Esophagus muscularis mucosa (tissue), 4 donors: Measurements from ENCODE around the gene RIMS3. TPM values are rescaled to one million over a fixed set of nuclear protein-coding genes. Genes with fewer than 3 reads are reported as not detected.
"Not testable (repeated sequence)": the region's sequence is repeated elsewhere in the genome, so short reads cannot be mapped to it uniquely, and the experiment has no call there.

ENCODE experiments used
- DNase-seq: peaks from one replicate; pipeline ENCODE4 v3.0.0-alpha.2; 2017; ENCODE audit errors: extremely low spot score
- H3K27ac ChIP-seq, 4 donors: fragments of 200-600 bp; sonication (generic); replicated peaks in 1 of 4; 1 replicate in 3 of 4; 2 replicates in 1 of 4; pipeline ENCODE4 v1.5.1; 2016 to 2019; ENCODE audit warnings: mild to moderate bottlenecking in 1 of 4
- H3K27me3 ChIP-seq, 4 donors: fragments of 200-600 bp; sonication (generic); one replicate each; pipeline versions ENCODE4 v1.5.1 to v1.6.0; 2016 to 2019
- H3K36me3 ChIP-seq, 4 donors: fragments of 200-600 bp; sonication (generic); one replicate each; pipeline ENCODE4 v1.5.1; 2016 to 2019
- H3K4me1 ChIP-seq, 4 donors: fragments of 200-600 bp; sonication (generic); one replicate each; pipeline ENCODE4 v1.5.1; 2016 to 2019
- H3K4me3 ChIP-seq, 4 donors: fragments of 200-600 bp; sonication (generic); 1 replicate in 2 of 4; 2 replicates in 2 of 4; pipeline ENCODE4 v1.5.1; 2016 to 2019; ENCODE audit warnings: mild to moderate bottlenecking in 4 of 4, moderate library complexity in 1 of 4
- H3K9me3 ChIP-seq, 4 donors: fragments of 200-600 bp; sonication (generic); 1 replicate in 3 of 4; 2 replicates in 1 of 4; pipeline ENCODE4 v1.5.1; 2016 to 2019
- CTCF ChIP-seq, 3 experiments: fragments of 200-600 bp in 2 of 3; fragments of 450-650 bp in 1 of 3; sonication (generic) in 2 of 3; IDR thresholded peaks; one replicate each; pipeline ENCODE4 v1.5.1; 2017 to 2019; ENCODE audit warnings: antibody characterized with exemption in 3 of 3, mild to moderate bottlenecking in 2 of 3, moderate library complexity in 1 of 3
- EP300 ChIP-seq: sonication (generic); formaldehyde crosslinking; IDR thresholded peaks from one replicate; pipeline ENCODE4 v1.6.1; 2017; ENCODE audit warnings: antibody characterized with exemption
- POLR2A ChIP-seq: fragments of 450-650 bp; IDR thresholded peaks from one replicate; pipeline ENCODE4 v1.6.1; 2017; ENCODE audit warnings: antibody characterized with exemption, moderate library complexity, mild to moderate bottlenecking, low read depth
- POLR2AphosphoS5 ChIP-seq, 2 donors: sonication (generic); formaldehyde crosslinking; IDR thresholded peaks; one replicate each; pipeline ENCODE4 v1.6.1; 2017; ENCODE audit warnings: antibody characterized with exemption in 2 of 2
- WGBS: methylation state at CpG from one replicate; pipeline ENCODE4 v1.1.5; 2018; 5-methylcytosine and 5-hydroxymethylcytosine counted together
- intact Hi-C: fragments of 100-400 bp; cut with DNase I; formaldehyde crosslinking; loops from one replicate; pipeline ENCODE4 v1.15.1; 2023
- total RNA-seq, 4 donors: library from RNA; depleted of rRNA; stranded (reverse); fragments of >200 nt; gene quantifications; one replicate each; pipeline versions ENCODE4 v1.1.0 to v1.2.1, GENCODE V29; 2016

The RIMS3 gene
- total RNA-seq, 4 donors from 2014 or later, result 5.4 to 15.7 (median 9.2) TPM

GRCh38 chr1:40630488-40631223 lies 34.8 kb downstream of the RIMS3 start:
- DNase-seq, result no peak
- 74% methylated on average over 7 of the region's 7 CpGs for WGBS
- intact Hi-C loops, result no loop called here

GRCh38 chr1:40629546-40629945 lies 35.9 kb downstream of the RIMS3 start:
- DNase-seq, H3K27me3 ChIP-seq, intact Hi-C loops, H3K4me3 ChIP-seq, H3K27ac ChIP-seq, H3K9me3 ChIP-seq: not testable (repeated sequence)
- Histone ChIP-seq H3K4me1 (peaks cover 0 to 15% (median 6%) of the 10 kb centered on the region in 4 donors), H3K36me3 (peaks cover 0 to 13% (median 0%) of the 10 kb centered on the region in 4 donors)
- 100% methylated on average over 1 of the region's 4 CpGs for WGBS

More at GRCh38 chr1:40630488-40631223, 34.8 kb downstream of the RIMS3 start:
- Histone ChIP-seq H3K4me1 (peaks cover 0 to 11% (median 6%) of the 10 kb centered on the region in 4 donors), H3K9me3 (no peaks in the 10 kb centered on the region), H3K36me3 (peaks cover 0 to 13% (median 0%) of the 10 kb centered on the region in 4 donors), H3K4me3 (no peak overlapping the region), H3K27ac (no peak overlapping the region), H3K27me3 (no peaks in the 10 kb centered on the region)
- TF ChIP-seq CTCF (IDR thresholded peaks at IDR 0.05) (peak; percentile 40 to 55 (median 52)), POLR2A (no peak), POLR2AphosphoS5 (IDR thresholded peaks at IDR 0.05) (no peak), EP300 (no peak)

- WGBS, result 92% methylated on average over 2 of the region's 2 CpGs
These were observed 36.6 kb downstream of the RIMS3 start for GRCh38 chr1:40628903-40629292.

GRCh38 chr1:40627987-40628902 lies 37.2 kb downstream of the RIMS3 start:
- WGBS, result 78% methylated on average over 9 of the region's 9 CpGs
- peaks cover 0 to 13% (median 0%) of the 10 kb centered on the region in 4 donors for H3K36me3 ChIP-seq
- intact Hi-C loops, result no loop called here
- no peak for TF ChIP-seq POLR2A
- no peak for TF ChIP-seq CTCF (IDR thresholded peaks at IDR 0.05)
- no peak for TF ChIP-seq POLR2AphosphoS5 (IDR thresholded peaks at IDR 0.05)
- H3K27me3 ChIP-seq, result no peaks in the 10 kb centered on the region
- DNase-seq, result no peak
- no peaks in the 10 kb centered on the region for H3K9me3 ChIP-seq
- no peak overlapping the region for H3K4me3 ChIP-seq
- no peak overlapping the region for H3K27ac ChIP-seq
- peaks cover 0 to 5% (median 0%) of the 10 kb centered on the region in 4 donors for H3K4me1 ChIP-seq

More at GRCh38 chr1:40628903-40629292, 36.6 kb downstream of the RIMS3 start:
- no peak for DNase-seq
- H3K27me3 ChIP-seq, result no peaks in the 10 kb centered on the region
- H3K4me3 ChIP-seq, result no peak overlapping the region
- TF ChIP-seq POLR2AphosphoS5 (IDR thresholded peaks at IDR 0.05), result no peak
- TF ChIP-seq CTCF (IDR thresholded peaks at IDR 0.05), result no peak
- no peak for TF ChIP-seq POLR2A
- no peak for TF ChIP-seq EP300
- no peak overlapping the region for H3K27ac ChIP-seq
- peaks cover 0 to 13% (median 0%) of the 10 kb centered on the region in 4 donors for H3K36me3 ChIP-seq
- H3K9me3 ChIP-seq, result no peaks in the 10 kb centered on the region
- peaks cover 0 to 10% (median 3%) of the 10 kb centered on the region in 4 donors for H3K4me1 ChIP-seq
- intact Hi-C loops, result no loop called here

- Histone ChIP-seq H3K4me1 (peaks cover 0 to 5% (median 0%) of the 10 kb centered on the region in 4 donors), H3K27ac (no peak overlapping the region), H3K4me3 (no peak overlapping the region), H3K9me3 (no peaks in the 10 kb centered on the region), H3K27me3 (no peaks in the 10 kb centered on the region), H3K36me3 (peaks cover 0 to 13% (median 0%) of the 10 kb centered on the region in 4 donors)
- WGBS, result 92% methylated on average over 2 of the region's 10 CpGs
- DNase-seq, result no peak
- intact Hi-C loops, result no loop called here
- TF ChIP-seq POLR2AphosphoS5 (IDR thresholded peaks at IDR 0.05), result no peak
- no peak for TF ChIP-seq CTCF (IDR thresholded peaks at IDR 0.05)
- no peak for TF ChIP-seq EP300
- TF ChIP-seq POLR2A, result no peak
These were observed 39.1 kb downstream of the RIMS3 start for GRCh38 chr1:40626383-40626770.
